HUES64 (cell line): ENCODE results near the gene OR9A4.
"Not testable (repeated sequence)": the region's sequence is repeated elsewhere in the genome, so short reads cannot be mapped to it uniquely, and the experiment has no call there.

ENCODE experiments used
- H3K27ac ChIP-seq: 2 replicates; pipeline ENCODE4 v1.7.0; 2013; ENCODE audit warnings: low read depth, low read length, inconsistent platforms
- H3K27me3 ChIP-seq: 2 replicates; pipeline ENCODE4 v1.6.1; 2013; ENCODE audit warnings: mild to moderate bottlenecking, low read length; ENCODE audit not compliant: insufficient read depth
- H3K36me3 ChIP-seq: 2 replicates; pipeline ENCODE4 v1.6.1; 2013; ENCODE audit warnings: mild to moderate bottlenecking, low read length; ENCODE audit not compliant: insufficient read depth
- H3K4me1 ChIP-seq: 2 replicates; pipeline ENCODE4 v1.6.1; 2013; ENCODE audit warnings: mild to moderate bottlenecking, low read length, moderate library complexity; ENCODE audit not compliant: insufficient read depth
- H3K4me3 ChIP-seq: 2 replicates; pipeline ENCODE4 v1.5.1; 2013; ENCODE audit warnings: mild to moderate bottlenecking, low read length, moderate library complexity
- H3K9ac ChIP-seq: 2 replicates; pipeline ENCODE4 v1.6.1; 2013; ENCODE audit warnings: mild to moderate bottlenecking, low read depth, low read length
- H3K9me3 ChIP-seq: 2 replicates; pipeline ENCODE4 v1.6.1; 2013; ENCODE audit warnings: low read depth, low read length; ENCODE audit not compliant: insufficient read depth
- WGBS: fragments of 150-250, 120-280 bp; methylation state at CpG from one replicate; pipeline ENCODE4 v1.1.7; 2013; ENCODE audit warnings: missing lambda C conversion rate; 5-methylcytosine and 5-hydroxymethylcytosine counted together

Gene OR9A4

DNA sequence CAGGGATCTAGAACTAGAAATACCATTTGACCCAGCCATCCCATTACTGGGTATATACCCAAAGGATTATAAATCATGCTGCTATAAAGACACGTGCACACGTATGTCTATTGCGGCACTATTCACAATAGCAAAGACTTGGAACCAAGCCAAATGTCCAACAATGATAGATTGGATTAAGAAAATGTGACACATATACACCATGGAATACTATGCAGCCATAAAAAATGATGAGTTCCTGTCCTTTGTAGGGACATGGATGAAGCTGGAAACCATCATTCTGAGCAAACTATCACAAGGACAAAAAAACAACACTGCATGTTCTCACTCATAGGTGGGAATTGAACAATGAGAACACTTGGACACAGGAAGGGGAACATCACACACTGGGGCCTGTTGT, 16.8 kb upstream of the OR9A4 start:
- not testable (repeated sequence) for H3K36me3 ChIP-seq, H3K27me3 ChIP-seq, H3K9me3 ChIP-seq, H3K4me3 ChIP-seq, H3K4me1 ChIP-seq, H3K9ac ChIP-seq, H3K27ac ChIP-seq
- WGBS, result no CpG with 5 or more reads among the region's 3 CpGs

DNA sequence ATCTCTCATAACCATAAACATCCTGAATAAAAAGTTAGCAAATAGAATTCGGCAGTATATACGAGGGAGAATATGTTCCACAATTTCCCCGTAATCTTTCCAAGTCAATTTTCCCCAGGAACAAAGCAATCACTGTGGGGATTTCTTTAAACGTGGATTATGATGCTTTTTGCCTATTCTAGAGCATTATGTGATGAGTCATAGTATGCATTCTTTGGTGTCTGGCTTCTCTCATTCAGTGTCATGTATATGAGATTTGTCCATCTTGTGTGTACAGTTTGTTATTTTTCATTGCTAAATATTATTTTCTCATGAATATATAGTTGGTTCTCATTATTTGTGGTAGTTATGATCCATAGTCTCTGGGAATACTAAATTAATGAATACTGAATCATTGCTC, 9.9 kb upstream of the OR9A4 start:
- no peaks in the 10 kb centered on the region for H3K9me3 ChIP-seq
- no peak overlapping the region for H3K27ac ChIP-seq
- H3K36me3 ChIP-seq, result no peaks in the 10 kb centered on the region
- no peaks in the 10 kb centered on the region for H3K4me1 ChIP-seq
- H3K4me3 ChIP-seq, result no peak overlapping the region
- no peaks in the 10 kb centered on the region for H3K27me3 ChIP-seq
- WGBS, result 85% methylated on average over 4 of the region's 4 CpGs
- H3K9ac ChIP-seq, result no peak overlapping the region

DNA sequence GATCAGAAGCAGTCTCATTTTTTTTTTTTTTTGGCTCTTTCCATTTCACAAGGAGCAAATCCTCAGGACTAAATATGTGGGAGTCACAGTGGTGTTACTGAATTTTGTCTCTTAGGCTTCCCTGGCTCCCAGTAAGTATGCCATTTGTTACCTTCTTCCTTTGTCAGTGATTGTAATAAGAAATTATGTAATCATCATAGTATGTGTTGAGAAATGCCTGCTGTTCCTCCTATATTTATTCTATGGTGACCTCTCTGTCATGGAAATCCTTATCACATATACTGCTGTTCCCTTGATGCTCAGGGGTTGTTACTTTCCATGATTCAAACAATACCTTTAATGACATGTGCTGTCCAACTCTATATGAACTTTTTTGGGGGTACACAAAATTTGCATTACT, 4.8 kb upstream of the OR9A4 start:
- H3K36me3 ChIP-seq, result no peaks in the 10 kb centered on the region
- H3K9ac ChIP-seq, result no peak overlapping the region
- no peaks in the 10 kb centered on the region for H3K4me1 ChIP-seq
- no peaks in the 10 kb centered on the region for H3K9me3 ChIP-seq
- no peaks in the 10 kb centered on the region for H3K27me3 ChIP-seq
- H3K27ac ChIP-seq, result no peak overlapping the region
- no peak overlapping the region for H3K4me3 ChIP-seq

DNA sequence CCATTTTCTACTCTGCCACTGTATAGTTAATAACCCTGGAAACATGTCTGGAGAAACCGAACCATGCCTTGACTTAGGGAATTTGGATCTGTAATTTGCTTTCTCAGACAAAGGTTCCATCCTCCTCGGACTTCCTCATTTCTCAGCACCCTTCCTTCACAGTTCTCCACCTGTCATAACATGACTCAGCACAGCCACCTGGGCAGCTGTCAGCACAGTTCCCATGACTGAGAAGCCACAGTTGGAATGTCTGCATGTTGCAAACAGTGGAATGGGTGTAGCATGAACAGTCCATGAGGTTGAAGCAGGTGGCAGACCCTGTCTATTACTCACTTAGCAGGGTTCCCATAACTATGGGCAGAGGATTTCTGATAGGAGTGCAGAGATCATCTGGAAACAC, 634 bp upstream of the OR9A4 start:
- no peaks in the 10 kb centered on the region for H3K9me3 ChIP-seq

DNA sequence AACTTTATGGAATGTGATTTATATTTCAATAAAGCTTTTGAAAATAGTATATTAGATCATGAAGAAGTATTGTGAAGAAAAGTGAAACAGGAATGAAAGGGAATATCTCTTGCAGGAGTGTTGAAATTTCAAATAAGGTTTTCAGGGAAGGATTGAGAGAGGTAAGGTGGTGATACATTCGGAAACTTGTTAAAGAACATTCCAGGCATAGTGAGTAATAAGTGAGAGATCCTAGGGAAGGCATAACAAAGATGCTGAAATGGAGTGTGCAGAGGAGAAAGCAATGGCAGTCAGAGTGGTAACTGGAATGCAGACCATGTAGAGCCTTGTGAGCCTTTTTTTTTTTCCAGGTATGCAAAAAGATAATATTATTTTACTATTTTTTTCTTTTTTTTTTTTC, 4.1 kb downstream of the OR9A4 start:
- H3K27ac ChIP-seq, result no peak overlapping the region
- no peaks in the 10 kb centered on the region for H3K27me3 ChIP-seq
- no peaks in the 10 kb centered on the region for H3K4me1 ChIP-seq
- H3K9ac ChIP-seq, result no peak overlapping the region
- WGBS, result 90% methylated on average over 1 of the region's 1 CpG
- H3K4me3 ChIP-seq, result no peak overlapping the region
- H3K36me3 ChIP-seq, result no peaks in the 10 kb centered on the region
- H3K9me3 ChIP-seq, result no peaks in the 10 kb centered on the region

More for the DNA sequence above, 634 bp upstream of the OR9A4 start:
- H3K27ac ChIP-seq, result no peak overlapping the region
- 74% methylated on average over 2 of the region's 2 CpGs for WGBS
- no peak overlapping the region for H3K4me3 ChIP-seq
- no peak overlapping the region for H3K9ac ChIP-seq
- no peaks in the 10 kb centered on the region for H3K27me3 ChIP-seq
- H3K36me3 ChIP-seq, result no peaks in the 10 kb centered on the region
- H3K4me1 ChIP-seq, result no peaks in the 10 kb centered on the region

DNA sequence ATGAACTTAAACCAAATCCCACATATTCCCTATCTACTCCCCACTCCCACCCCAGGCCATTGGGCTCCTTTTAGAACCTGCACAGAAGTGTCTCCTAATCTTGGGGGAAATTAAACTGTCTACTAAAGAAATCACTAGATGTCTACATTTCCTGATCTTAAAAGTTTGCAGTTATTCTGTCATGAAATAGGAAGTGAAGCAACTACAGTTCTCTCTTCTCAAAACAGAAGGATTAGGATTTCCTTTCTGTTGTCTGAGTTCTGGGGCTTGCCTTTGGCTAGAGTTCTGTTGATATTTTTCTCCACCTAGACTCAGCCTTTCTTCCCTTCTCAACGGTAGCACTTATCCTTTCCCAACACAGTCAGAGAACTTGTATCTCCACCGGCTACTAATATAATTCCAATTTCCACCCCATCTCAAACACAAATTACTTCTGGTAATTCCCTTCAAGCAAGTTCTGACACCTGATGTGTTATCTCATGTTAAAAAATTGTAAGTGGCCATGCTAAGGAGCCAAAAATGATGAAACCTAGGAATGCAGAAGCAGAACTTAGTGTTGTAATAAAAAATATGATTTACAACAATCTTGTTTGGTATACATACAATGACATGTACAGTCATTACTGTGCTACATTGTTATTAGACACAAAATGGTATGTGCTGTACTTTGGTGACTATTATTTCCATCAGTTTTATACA, 12.1 kb downstream of the OR9A4 start:
- 83% methylated on average over 2 of the region's 2 CpGs for WGBS
- Histone ChIP-seq H3K4me1 (peaks cover 5% of the 10 kb centered on the region; the same call in 1 of the 2 replicates), H3K36me3 (no peaks in the 10 kb centered on the region), H3K9ac (no peak overlapping the region), H3K9me3 (0 out of 2 replicates have a peak, but pooled peaks cover 3% of the 10 kb centered on the region), H3K27me3 (no peaks in the 10 kb centered on the region), H3K27ac (no peak overlapping the region), H3K4me3 (no peak overlapping the region)

DNA sequence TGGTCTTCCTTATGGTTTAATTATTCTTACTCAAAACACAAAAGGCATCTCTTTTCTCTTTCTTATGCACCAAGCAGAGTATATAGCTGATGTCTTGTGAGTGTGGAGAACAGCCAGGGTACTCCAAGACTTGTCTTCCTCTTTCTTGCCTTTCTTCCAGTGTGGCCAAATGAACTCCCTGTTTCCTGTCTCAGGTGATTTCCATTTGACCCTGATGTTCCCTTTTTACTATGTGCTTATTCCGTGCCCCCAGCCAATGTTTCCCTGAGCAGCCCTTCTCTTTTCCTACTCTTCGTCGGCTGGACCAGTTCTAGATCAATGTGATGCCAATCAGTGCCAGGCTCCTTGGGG, 12.6 kb downstream of the OR9A4 start:
- Histone ChIP-seq H3K9ac (no peak overlapping the region), H3K9me3 (0 out of 2 replicates have a peak, but pooled peaks cover 3% of the 10 kb centered on the region), H3K4me1 (peaks cover 5% of the 10 kb centered on the region; the same call in 1 of the 2 replicates), H3K36me3 (no peaks in the 10 kb centered on the region), H3K4me3 (no peak overlapping the region), H3K27me3 (no peaks in the 10 kb centered on the region), H3K27ac (no peak overlapping the region)
- WGBS, result 90% methylated on average over 3 of the region's 3 CpGs

DNA sequence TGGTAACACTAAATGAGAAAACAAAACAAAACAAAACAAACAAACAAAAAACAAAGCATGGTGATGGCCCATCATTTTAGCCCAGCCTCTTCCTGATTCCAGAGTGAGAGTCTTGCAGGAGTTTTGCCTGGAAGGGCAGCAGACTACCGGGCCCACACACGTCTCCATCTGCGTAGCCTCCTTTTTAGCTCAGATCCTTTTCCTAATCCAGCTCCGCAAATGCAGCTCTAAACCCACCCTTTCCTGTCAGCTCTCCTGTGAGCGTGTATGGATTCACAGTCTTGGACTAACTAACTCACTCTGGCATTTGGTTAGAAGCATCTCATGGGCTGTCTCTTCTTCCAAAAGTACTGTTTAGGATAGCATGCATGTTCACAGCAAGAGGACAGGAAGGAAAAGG, 14.0 kb downstream of the OR9A4 start:
- no peaks in the 10 kb centered on the region for H3K36me3 ChIP-seq
- peaks cover 5% of the 10 kb centered on the region; the same call in 1 of the 2 replicates for H3K4me1 ChIP-seq
- no peaks in the 10 kb centered on the region for H3K27me3 ChIP-seq
- H3K27ac ChIP-seq, result no peak overlapping the region
- H3K4me3 ChIP-seq, result no peak overlapping the region
- 0 out of 2 replicates have a peak, but pooled peaks cover 3% of the 10 kb centered on the region for H3K9me3 ChIP-seq
- no peak overlapping the region for H3K9ac ChIP-seq
- 82% methylated on average over 5 of the region's 5 CpGs for WGBS

DNA sequence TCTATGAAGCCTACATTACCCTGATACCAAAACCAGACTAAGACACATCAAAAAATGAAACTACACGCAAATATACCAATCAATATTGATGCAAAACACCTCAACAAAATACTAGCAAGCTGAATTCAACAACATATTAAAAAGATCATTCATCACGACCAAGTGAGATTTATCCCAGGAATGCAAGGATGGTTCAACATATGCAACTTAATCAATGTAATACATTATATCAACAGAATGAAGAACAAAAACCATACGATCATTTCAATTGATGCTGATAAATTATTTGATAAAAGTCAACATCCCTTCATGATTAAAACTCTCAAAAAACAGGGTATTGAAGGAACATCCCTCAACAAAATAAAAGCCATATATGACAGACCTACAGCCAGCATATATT, 24.9 kb downstream of the OR9A4 start:
- 90% methylated on average over 3 of the region's 3 CpGs for WGBS
- Histone ChIP-seq H3K9me3 (no peaks in the 10 kb centered on the region), H3K4me3 (no peak overlapping the region), H3K4me1 (no peaks in the 10 kb centered on the region), H3K27me3 (no peaks in the 10 kb centered on the region), H3K36me3 (no peaks in the 10 kb centered on the region), H3K27ac (no peak overlapping the region), H3K9ac (no peak overlapping the region)

DNA sequence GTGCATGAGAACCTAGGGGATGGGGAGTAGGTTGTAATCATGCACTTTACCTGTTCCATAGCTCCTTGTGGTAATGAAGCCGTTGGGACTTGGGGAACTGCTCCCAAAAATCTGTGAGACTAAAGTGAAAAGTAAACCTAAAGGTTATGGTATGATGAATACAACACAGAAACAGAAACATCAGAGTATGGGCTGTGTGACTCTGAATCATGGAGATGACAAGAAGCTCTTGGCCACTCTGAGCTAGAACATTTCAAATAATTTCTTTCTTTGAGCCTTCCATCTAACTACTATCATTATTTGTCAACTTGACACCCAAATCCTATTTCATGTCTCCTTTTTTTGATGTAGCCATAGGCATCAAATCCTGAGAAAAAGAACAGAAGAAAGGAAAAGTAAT, 27.6 kb downstream of the OR9A4 start:
- Histone ChIP-seq H3K36me3 (no peaks in the 10 kb centered on the region), H3K27me3 (no peaks in the 10 kb centered on the region), H3K4me3 (no peak overlapping the region), H3K4me1 (no peaks in the 10 kb centered on the region), H3K27ac (no peak overlapping the region), H3K9ac (no peak overlapping the region), H3K9me3 (no peaks in the 10 kb centered on the region)
- WGBS, result 93% methylated on average over 1 of the region's 1 CpG

DNA sequence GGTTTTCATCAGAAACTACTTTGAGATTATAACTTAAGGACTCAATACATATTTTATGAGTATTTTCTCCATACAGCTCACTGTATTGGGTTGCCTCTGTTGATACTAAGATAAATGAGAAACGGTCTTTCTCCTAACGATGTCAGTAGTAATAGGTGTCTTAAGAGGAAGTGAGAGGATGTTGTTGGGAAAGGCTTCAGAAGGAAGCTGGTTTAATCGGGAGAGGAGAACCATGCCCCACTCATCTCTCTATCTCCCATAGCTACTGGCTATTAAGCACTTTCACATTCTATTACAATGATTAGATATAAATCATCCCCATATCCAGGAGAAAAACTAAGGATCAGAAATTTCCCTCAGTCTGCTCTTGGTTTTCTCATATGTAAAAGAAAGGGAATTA, 28.6 kb downstream of the OR9A4 start:
- Histone ChIP-seq H3K9me3 (no peaks in the 10 kb centered on the region), H3K4me3 (no peak overlapping the region), H3K9ac (no peak overlapping the region), H3K36me3 (no peaks in the 10 kb centered on the region), H3K4me1 (no peaks in the 10 kb centered on the region), H3K27me3 (no peaks in the 10 kb centered on the region), H3K27ac (no peak overlapping the region)
- WGBS, result 92% methylated on average over 3 of the region's 3 CpGs

DNA sequence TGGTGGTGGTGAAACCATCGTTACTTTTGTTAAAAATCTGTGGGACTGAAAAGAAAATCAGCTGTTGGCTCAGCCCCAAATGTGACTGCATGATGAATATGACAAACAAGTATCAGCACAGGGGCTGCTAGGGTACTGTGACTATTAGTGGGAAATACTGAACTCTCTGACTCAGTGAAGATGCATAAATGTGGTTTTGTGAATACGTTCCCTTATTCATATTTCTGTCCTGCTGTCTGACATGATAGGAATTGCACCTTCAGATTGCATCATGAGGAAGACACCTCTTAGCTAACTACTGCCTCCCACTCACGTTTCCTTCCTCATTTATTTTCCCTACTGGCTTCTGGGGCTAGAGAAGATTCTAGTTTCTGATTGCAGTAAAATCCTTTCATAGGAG, 29.2 kb downstream of the OR9A4 start:
- no peaks in the 10 kb centered on the region for H3K4me1 ChIP-seq
- no peak overlapping the region for H3K9ac ChIP-seq
- H3K27ac ChIP-seq, result no peak overlapping the region
- H3K4me3 ChIP-seq, result no peak overlapping the region
- H3K9me3 ChIP-seq, result no peaks in the 10 kb centered on the region
- no peaks in the 10 kb centered on the region for H3K27me3 ChIP-seq
- WGBS, result 99% methylated on average over 3 of the region's 3 CpGs
- no peaks in the 10 kb centered on the region for H3K36me3 ChIP-seq
